WI38 (cell line): ENCODE measurements around the gene GABARAPL1.
A peak's percentile ranks its signal among the peaks of the same experiment; 100 is the strongest.
"Not testable (repeated sequence)": the region's sequence is repeated elsewhere in the genome, so short reads cannot be mapped to it uniquely, and the experiment has no call there.

Experiments used
- H3K4me3 ChIP-seq: 2 replicates; pipeline ENCODE4 v1.5.1; 2011; ENCODE audit warnings: low read depth, mild to moderate bottlenecking, control low read depth, low read length
- TF ChIP-seq, protein P1 (sequence below): IDR thresholded peaks from 2 replicates; pipeline ENCODE4 v1.5.1; 2012; ENCODE audit warnings: low read depth, mild to moderate bottlenecking, control low read depth, low read length

Gene GABARAPL1

GRCh38 chr12:10186299-10186698 lies 26.4 kb upstream of the GABARAPL1 start:
- TF ChIP-seq, protein P1, sequence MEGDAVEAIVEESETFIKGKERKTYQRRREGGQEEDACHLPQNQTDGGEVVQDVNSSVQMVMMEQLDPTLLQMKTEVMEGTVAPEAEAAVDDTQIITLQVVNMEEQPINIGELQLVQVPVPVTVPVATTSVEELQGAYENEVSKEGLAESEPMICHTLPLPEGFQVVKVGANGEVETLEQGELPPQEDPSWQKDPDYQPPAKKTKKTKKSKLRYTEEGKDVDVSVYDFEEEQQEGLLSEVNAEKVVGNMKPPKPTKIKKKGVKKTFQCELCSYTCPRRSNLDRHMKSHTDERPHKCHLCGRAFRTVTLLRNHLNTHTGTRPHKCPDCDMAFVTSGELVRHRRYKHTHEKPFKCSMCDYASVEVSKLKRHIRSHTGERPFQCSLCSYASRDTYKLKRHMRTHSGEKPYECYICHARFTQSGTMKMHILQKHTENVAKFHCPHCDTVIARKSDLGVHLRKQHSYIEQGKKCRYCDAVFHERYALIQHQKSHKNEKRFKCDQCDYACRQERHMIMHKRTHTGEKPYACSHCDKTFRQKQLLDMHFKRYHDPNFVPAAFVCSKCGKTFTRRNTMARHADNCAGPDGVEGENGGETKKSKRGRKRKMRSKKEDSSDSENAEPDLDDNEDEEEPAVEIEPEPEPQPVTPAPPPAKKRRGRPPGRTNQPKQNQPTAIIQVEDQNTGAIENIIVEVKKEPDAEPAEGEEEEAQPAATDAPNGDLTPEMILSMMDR, result no peak
- H3K4me3 ChIP-seq, result no peak overlapping the region

DNA sequence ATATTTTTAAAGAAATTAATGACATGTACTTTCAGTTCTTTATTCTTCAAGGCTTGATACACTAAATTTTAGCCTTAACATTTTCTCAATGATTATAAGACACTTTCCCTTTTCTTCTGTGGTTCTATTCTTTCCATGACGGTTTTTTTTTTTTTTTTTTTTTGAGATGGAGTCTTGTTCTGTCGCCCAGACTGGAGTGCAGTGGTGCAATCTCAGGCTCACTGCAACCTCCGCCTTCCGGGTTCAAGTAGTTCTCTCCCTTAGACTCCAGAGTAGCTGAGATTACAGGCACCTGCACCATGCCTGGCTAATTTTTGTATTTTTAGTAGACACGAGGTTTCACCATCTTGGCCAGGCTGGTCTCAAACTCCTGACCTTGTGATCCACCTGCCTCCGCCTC lies 25.7 kb upstream of the GABARAPL1 start:
- H3K4me3 ChIP-seq, result not testable (repeated sequence)

GRCh38 chr12:10189653-10190052 lies 23.0 kb upstream of the GABARAPL1 start:
- H3K4me3 ChIP-seq, result no peak overlapping the region
- TF ChIP-seq, protein P1, result no peak

DNA sequence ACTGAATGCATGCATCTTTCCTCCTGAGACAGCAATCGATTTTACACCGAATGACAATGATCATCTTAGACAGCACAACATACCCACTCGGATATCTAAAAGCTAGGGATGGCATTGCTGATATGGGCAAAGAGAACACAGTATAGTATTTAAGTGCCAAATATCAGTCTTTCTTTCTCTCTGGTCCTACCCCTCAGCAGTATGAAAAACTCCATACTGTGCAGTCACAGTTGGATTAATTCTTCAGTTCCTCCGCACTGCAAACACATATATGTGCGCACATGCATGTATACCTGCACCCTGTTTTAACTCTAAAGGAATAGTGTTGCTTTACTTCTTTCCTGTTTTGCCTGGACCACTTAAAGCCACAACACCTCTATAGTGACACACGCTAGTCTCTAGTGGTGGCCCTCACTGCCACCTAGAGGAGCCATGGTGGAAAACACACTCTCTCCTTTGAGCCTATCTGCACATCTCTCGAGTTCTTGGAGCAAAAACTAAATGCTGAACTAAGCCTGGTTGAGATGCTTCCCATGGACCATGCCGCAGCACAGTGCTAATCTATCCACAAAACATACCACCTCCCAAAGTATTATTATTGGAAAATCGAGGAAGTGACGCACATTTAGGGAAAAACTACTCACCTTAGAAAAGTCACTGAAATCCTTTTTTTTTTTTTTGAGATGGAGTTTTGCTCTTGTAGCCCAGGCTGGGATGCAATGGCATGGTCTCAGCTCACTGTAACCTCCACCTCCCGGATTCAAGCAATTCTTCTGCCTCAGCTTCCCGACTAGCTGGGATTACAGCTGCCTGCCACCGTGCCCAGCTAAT lies 21.9 kb upstream of the GABARAPL1 start:
- TF ChIP-seq, protein P1, result peak; percentile 89
- no peak overlapping the region for H3K4me3 ChIP-seq

- TF ChIP-seq, protein P1, result no peak
- H3K4me3 ChIP-seq, result no peak overlapping the region
These were observed 20.8 kb upstream of the GABARAPL1 start for GRCh38 chr12:10191865-10192264.

- H3K4me3 ChIP-seq, result no peak overlapping the region
- TF ChIP-seq, protein P1, result no peak
These were observed 18.5 kb upstream of the GABARAPL1 start for GRCh38 chr12:10194160-10194670.

DNA sequence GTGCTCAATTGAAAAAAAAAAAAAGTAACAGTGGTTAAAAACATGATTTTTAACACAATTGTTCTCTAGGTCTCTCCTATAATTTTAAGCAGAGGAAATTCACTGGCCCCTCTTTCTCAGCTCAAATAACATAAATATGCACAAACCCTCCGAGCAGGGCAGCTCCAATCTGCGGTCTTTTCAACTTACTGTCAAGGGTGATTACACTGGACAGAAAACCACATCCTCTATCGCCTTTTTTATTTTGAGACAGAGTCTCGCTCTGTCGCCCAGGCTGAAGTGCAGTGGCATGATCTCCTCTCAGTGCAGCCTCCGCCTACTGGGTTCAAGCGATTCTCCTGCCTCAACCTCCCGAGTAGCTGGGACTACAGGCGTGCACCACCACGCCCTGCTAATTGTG lies 16.5 kb upstream of the GABARAPL1 start:
- no peak overlapping the region for H3K4me3 ChIP-seq
- TF ChIP-seq, protein P1, result no peak
